Mesothelial cell of epicardium (in vitro differentiated cells): ENCODE measurements around the gene KCNJ6. TPM values are rescaled to one million over a fixed set of nuclear protein-coding genes. Genes with fewer than 3 reads are reported as not detected.

Experiments used
- DNase-seq, 2 experiments: peaks; one replicate each; pipeline ENCODE4 v3.0.0; 2021; ENCODE audit warnings: low spot score in 2 of 2; ENCODE audit not compliant: unreplicated experiment in 2 of 2
- H3K27ac Mint-ChIP-seq: 2 replicates; pipeline ENCODE4 v1.8.0; 2021; ENCODE audit warnings: mixed read lengths
- H3K27me3 Mint-ChIP-seq: 2 replicates; pipeline ENCODE4 v1.8.0; 2021; ENCODE audit warnings: low read depth, mixed read lengths
- H3K36me3 Mint-ChIP-seq: 2 replicates; pipeline ENCODE4 v1.8.0; 2021; ENCODE audit warnings: mixed read lengths
- H3K4me1 Mint-ChIP-seq: 2 replicates; pipeline ENCODE4 v1.8.0; 2021; ENCODE audit warnings: mixed read lengths
- H3K4me3 Mint-ChIP-seq: 2 replicates; pipeline ENCODE4 v1.8.0; 2021; ENCODE audit warnings: mild to moderate bottlenecking, moderate library complexity, mixed read lengths
- H3K9me3 Mint-ChIP-seq: 2 replicates; pipeline ENCODE4 v1.8.0; 2021; ENCODE audit warnings: mixed read lengths
- CTCF ChIP-seq: fragments of 200-600 bp; sonication (generic); IDR thresholded peaks from one replicate; pipeline ENCODE4 v1.5.0; 2021; ENCODE audit warnings: antibody characterized with exemption; ENCODE audit not compliant: unreplicated experiment
- total RNA-seq: library from RNA; stranded (reverse); gene quantifications from 3 replicates; pipeline ENCODE4 v1.2.1, GENCODE V29; 2021

The KCNJ6 gene
- total RNA-seq, 1 donor from 2014 or later: 0.02 TPM

DNA sequence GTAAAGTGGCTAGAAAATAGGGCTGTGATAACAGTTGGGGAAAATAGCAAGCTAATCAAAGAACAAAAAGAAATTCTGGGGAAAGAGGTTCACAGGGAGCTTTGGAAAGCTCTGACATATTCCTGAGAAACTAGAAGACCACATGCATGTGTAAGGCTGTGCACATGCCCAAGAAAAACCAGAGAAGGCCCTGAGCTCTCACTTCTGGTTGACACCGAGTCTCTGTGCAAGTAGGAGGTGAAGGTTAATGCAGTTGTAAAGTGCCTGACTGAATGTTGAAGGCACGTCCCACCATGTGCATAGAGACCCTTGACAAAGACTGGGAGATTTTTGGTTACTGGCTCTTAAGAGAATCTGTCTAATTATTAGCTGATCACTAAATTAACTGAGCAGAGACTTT, 288.7 kb downstream of the KCNJ6 start:
- TF ChIP-seq CTCF: no peak
- H3K4me3 Mint-ChIP-seq: no peak overlapping the region
- no peak for DNase-seq
- H3K9me3 Mint-ChIP-seq: peaks cover 16% of the 10 kb centered on the region
- H3K27me3 Mint-ChIP-seq: peaks cover 20% of the 10 kb centered on the region
- H3K27ac Mint-ChIP-seq: no peak overlapping the region
- H3K4me1 Mint-ChIP-seq: peaks cover 8% of the 10 kb centered on the region
- H3K36me3 Mint-ChIP-seq: peaks cover 4% of the 10 kb centered on the region

DNA sequence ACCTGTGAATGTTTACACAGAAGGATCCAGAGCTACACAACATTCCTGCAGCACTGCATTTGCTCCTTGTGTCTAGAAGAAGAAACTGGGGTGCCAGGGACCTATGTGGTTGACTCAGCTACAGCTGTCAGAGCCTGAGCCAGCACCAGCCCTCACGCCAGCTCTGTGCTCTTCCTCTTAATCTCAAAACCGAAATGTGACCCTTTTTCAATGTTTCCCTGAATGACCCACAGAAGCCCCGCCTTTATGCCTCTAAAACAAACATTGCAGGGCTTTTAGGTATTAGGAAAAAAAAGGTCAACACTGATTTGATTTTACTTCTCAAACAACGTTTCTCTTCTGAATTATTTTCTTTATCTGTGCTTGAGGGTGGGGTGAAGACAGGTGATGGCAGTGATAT, 289.2 kb downstream of the KCNJ6 start:
- no peak for DNase-seq
- Mint-ChIP-seq H3K4me1 (peaks cover 8% of the 10 kb centered on the region), H3K36me3 (peaks cover 4% of the 10 kb centered on the region), H3K4me3 (no peak overlapping the region), H3K9me3 (peaks cover 16% of the 10 kb centered on the region), H3K27ac (no peak overlapping the region), H3K27me3 (peaks cover 19% of the 10 kb centered on the region)
- no peak for TF ChIP-seq CTCF

GRCh38 chr21:37626320-37626719, 289.9 kb downstream of the KCNJ6 start:
- peaks cover 8% of the 10 kb centered on the region for H3K4me1 Mint-ChIP-seq
- no peak for TF ChIP-seq CTCF
- no peak for DNase-seq
- H3K27me3 Mint-ChIP-seq: peaks cover 12% of the 10 kb centered on the region
- no peak overlapping the region for H3K27ac Mint-ChIP-seq
- no peak overlapping the region for H3K4me3 Mint-ChIP-seq
- peaks cover 4% of the 10 kb centered on the region for H3K36me3 Mint-ChIP-seq
- H3K9me3 Mint-ChIP-seq: peaks cover 16% of the 10 kb centered on the region

DNA sequence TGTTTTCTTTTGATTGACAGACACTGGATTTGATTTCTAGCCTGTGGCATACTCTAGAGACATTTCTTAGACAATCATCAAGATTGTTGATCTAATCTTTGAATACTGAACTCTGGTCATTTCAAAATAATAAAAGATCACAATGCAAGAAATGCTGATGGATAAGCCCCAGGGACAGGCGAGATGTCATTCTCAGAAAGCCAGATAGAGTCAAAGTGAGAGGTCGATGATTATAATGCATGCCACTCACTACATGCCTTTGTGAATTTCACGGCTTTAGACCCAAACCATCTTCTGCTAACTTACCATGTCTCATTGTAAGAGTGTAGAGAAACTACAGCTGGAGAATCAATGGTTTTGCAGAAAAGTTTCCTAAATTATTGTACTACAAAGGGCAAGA, 292.6 kb downstream of the KCNJ6 start:
- Mint-ChIP-seq H3K4me1 (peaks cover 24% of the 10 kb centered on the region), H3K9me3 (peaks cover 11% of the 10 kb centered on the region), H3K36me3 (peaks cover 4% of the 10 kb centered on the region), H3K27ac (no peak overlapping the region), H3K4me3 (no peak overlapping the region), H3K27me3 (no peaks in the 10 kb centered on the region)
- no peak for DNase-seq
- TF ChIP-seq CTCF: no peak

GRCh38 chr21:37623183-37623582, 293.1 kb downstream of the KCNJ6 start:
- Mint-ChIP-seq H3K27me3 (no peaks in the 10 kb centered on the region), H3K9me3 (peaks cover 6% of the 10 kb centered on the region), H3K4me1 (peaks cover 29% of the 10 kb centered on the region), H3K36me3 (no peaks in the 10 kb centered on the region), H3K4me3 (no peak overlapping the region), H3K27ac (no peak overlapping the region)
- DNase-seq: no peak
- no peak for TF ChIP-seq CTCF

GRCh38 chr21:37622755-37623154, 293.5 kb downstream of the KCNJ6 start:
- no peak for TF ChIP-seq CTCF
- Mint-ChIP-seq H3K9me3 (peaks cover 3% of the 10 kb centered on the region), H3K4me1 (peaks cover 31% of the 10 kb centered on the region), H3K36me3 (no peaks in the 10 kb centered on the region), H3K27me3 (no peaks in the 10 kb centered on the region), H3K4me3 (no peak overlapping the region), H3K27ac (no peak overlapping the region)
- no peak for DNase-seq
